Measurements from ENCODE around the gene SLC48A1. TPM values are rescaled to one million over a fixed set of nuclear protein-coding genes. Genes with fewer than 3 reads are reported as not detected.

Gene SLC48A1
- total RNA-seq, result 23.7 TPM
- long read RNA-seq, transcript SLC48A1-201 (3 exons, 3,010 nt), result major isoform, 31 of 42 reads
- long read RNA-seq, partial matches to known transcripts, result 2 of 42 reads
- long read RNA-seq, other reads (novel, unspliced or antisense), result 9 of 42 reads

- ATAC-seq (peak; percentile 84), DNase-seq (peak; percentile 90)
- intact Hi-C loops (cut with micrococcal nuclease), result loop anchor here (10.0 kb wide), 1 partner anchor 62 kb away; no protein-coding TSS in a partner anchor
Observed at GRCh38 chr12:47773062-47773857, at the start of gene SLC48A1. Gene SLC48A1 (plus strand): TSS chr12:47773238. CDS start chr12:47773305, 67 bp downstream.

- intact Hi-C loops (cut with micrococcal nuclease), result no loop called here
- DNase-seq, result no peak
Observed at GRCh38 chr12:47725091-47725772, 47.8 kb upstream of the SLC48A1 start, which contains the start of gene ENDOU. Gene ENDOU (minus strand): TSS chr12:47725490. CDS start chr12:47725413, 77 bp downstream.

GRCh38 chr12:47725893-47726292, 47.1 kb upstream of the SLC48A1 start:
- ATAC-seq, result no peak
- no peak for DNase-seq
- intact Hi-C loops (cut with micrococcal nuclease), result no loop called here

More at GRCh38 chr12:47725091-47725772, 47.8 kb upstream of the SLC48A1 start, which contains the start of gene ENDOU:
- no peak for ATAC-seq

GRCh38 chr12:47729233-47729632, 43.8 kb upstream of the SLC48A1 start:
- ATAC-seq (peak; percentile 21), DNase-seq (no peak)
- intact Hi-C loops (cut with micrococcal nuclease), result no loop called here

- intact Hi-C loops (cut with micrococcal nuclease), result no loop called here
- DNase-seq (no peak), ATAC-seq (peak; percentile 14)
Observed at GRCh38 chr12:47730341-47730744, 42.7 kb upstream of the SLC48A1 start.

GRCh38 chr12:47731723-47732122, 41.3 kb upstream of the SLC48A1 start:
- intact Hi-C loops (cut with micrococcal nuclease), result no loop called here
- no peak for DNase-seq
- no peak for ATAC-seq

- DNase-seq (no peak), ATAC-seq (no peak)
- intact Hi-C loops (cut with micrococcal nuclease), result no loop called here
Observed at GRCh38 chr12:47732504-47732903, 40.5 kb upstream of the SLC48A1 start.

- intact Hi-C loops (cut with micrococcal nuclease), result no loop called here
- DNase-seq (no peak), ATAC-seq (no peak)
Observed at GRCh38 chr12:47733142-47733541, 39.9 kb upstream of the SLC48A1 start.

- peak; percentile 71 for DNase-seq
- intact Hi-C loops (cut with micrococcal nuclease), result no loop called here
Observed at GRCh38 chr12:47734725-47735480, 38.1 kb upstream of the SLC48A1 start.

GRCh38 chr12:47735649-47736048, 37.4 kb upstream of the SLC48A1 start:
- intact Hi-C loops (cut with micrococcal nuclease), result loop anchor here (2.0 kb wide), 1 partner anchor 19 kb away; no protein-coding TSS in a partner anchor
- no peak for ATAC-seq

More at GRCh38 chr12:47734725-47735480, 38.1 kb upstream of the SLC48A1 start:
- peak; percentile 0 for ATAC-seq

GRCh38 chr12:47736216-47736615, 36.8 kb upstream of the SLC48A1 start:
- ATAC-seq (no peak), DNase-seq (peak; percentile 56)
- intact Hi-C loops (cut with micrococcal nuclease), result loop anchor here (2.0 kb wide), 1 partner anchor 19 kb away; no protein-coding TSS in a partner anchor

More at GRCh38 chr12:47735649-47736048, 37.4 kb upstream of the SLC48A1 start:
- no peak for DNase-seq

GRCh38 chr12:47736877-47737676, 36.0 kb upstream of the SLC48A1 start:
- intact Hi-C loops (cut with micrococcal nuclease), result loop anchor here (2.0 kb wide), 1 partner anchor 20 kb away; no protein-coding TSS in a partner anchor
- DNase-seq (peak; percentile 94), ATAC-seq (peak; percentile 83)

GRCh38 chr12:47737936-47738594, 35.0 kb upstream of the SLC48A1 start:
- no peak for ATAC-seq
- peak; percentile 58 for DNase-seq
- intact Hi-C loops (cut with micrococcal nuclease), result loop anchor here (2.0 kb wide), 1 partner anchor 21 kb away; no protein-coding TSS in a partner anchor

GRCh38 chr12:47739297-47739696, 33.7 kb upstream of the SLC48A1 start:
- intact Hi-C loops (cut with micrococcal nuclease), result no loop called here
- ATAC-seq (no peak), DNase-seq (no peak)

GRCh38 chr12:47739979-47740378, 33.1 kb upstream of the SLC48A1 start:
- DNase-seq (peak; percentile 66), ATAC-seq (no peak)
- intact Hi-C loops (cut with micrococcal nuclease), result no loop called here

- intact Hi-C loops (cut with micrococcal nuclease), result no loop called here
- DNase-seq (no peak), ATAC-seq (no peak)
Observed at GRCh38 chr12:47740606-47741339, 32.3 kb upstream of the SLC48A1 start.

- peak; percentile 91 for DNase-seq
- ATAC-seq, result no peak
- intact Hi-C loops (cut with micrococcal nuclease), result no loop called here
Observed at GRCh38 chr12:47741340-47741703, 31.7 kb upstream of the SLC48A1 start.

Data from left ventricle myocardium superior (tissue), 1 donor.